Hippocampal formation (tissue), 2 donors: ENCODE measurements around the gene INSR.
A peak's percentile ranks its signal among the peaks of the same experiment; 100 is the strongest.

Source experiments
- DNase-seq, 2 donors: peaks; one replicate each; lab custom pipeline; 2025; lab: John Stamatoyannopoulos, UW

INSR gene

DNA sequence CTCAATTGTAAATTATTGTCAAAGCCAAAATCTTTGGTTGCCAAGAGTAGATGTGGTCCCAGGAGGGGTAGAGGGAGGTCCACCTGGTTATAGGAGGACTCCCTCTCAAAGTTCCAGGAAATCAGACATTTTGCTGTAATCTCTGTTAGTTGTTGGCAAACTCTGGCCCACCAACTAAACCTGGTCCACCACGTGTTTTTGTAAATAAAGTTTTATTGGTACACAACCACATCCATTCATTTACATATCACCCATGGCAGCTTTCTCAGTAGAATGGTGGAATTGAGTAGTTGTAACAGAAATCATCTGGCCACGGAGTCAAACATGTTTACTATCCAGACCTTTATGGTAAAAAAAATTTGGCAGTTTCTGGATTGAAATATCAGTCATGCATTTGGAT, 154.1 kb downstream of the INSR start:
- DNase-seq: no peak

DNA sequence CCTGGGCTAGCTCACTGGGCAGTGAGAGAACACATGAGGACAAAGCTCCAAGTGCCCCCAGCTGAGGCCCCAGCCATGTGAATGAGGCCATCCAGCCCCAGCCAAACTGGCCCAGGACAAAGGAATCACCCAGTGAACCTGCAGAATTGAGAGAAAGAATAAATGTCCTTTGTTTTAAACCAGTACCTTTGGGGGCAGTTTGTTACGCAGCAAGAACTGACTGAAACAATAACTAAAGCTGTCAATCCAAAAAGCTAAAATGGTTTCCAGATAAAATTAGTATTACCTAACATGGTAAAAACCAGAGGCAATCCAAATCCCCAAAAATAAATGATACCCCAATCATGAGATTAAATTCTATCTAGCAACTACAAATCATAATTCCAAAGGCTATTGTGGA, 155.1 kb downstream of the INSR start:
- no peak for DNase-seq

DNA sequence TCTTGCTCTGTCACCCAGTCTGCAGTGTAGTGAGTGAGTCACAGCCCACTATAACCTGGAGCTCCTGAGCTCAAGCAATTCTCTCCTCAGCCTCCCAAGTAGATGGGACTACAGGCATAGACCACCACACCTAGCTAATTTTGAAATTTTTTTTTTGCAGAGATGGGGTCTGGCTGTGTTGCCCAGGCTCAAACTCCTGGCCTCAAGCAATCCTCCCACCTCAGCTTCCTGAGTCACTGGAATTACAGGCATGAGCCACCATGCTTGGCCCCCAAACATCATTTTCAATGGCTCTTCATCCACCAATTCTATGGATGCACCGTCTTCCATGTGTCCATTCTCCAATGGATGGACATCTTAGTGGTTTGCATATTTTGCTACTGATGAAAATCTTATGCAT, 155.8 kb downstream of the INSR start:
- no peak for DNase-seq

GRCh38 chr19:7137120-7137519, 157.1 kb downstream of the INSR start:
- no peak for DNase-seq

DNA sequence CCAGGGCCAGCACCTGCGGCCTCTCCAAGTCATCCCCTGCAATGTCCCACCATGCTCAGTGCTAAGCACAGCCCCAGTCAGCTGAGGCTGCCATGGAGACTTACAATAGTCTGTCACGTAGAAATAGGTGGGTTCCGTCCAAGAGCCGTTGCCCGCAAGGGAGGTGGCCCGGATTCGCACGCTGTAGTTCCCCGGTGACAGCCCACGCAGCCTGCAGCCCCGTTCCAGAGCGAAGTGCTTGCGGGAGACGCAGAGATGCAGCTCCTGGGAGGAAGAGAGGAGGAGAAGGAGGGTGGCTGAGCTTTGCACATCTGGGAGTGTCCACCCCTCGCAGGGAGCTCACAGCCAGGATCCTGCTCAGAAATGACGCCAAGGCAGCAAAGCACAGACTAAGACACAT, 162.2 kb downstream of the INSR start:
- DNase-seq: no peak

GRCh38 chr19:7130043-7130442, 164.2 kb downstream of the INSR start:
- no peak for DNase-seq

DNA sequence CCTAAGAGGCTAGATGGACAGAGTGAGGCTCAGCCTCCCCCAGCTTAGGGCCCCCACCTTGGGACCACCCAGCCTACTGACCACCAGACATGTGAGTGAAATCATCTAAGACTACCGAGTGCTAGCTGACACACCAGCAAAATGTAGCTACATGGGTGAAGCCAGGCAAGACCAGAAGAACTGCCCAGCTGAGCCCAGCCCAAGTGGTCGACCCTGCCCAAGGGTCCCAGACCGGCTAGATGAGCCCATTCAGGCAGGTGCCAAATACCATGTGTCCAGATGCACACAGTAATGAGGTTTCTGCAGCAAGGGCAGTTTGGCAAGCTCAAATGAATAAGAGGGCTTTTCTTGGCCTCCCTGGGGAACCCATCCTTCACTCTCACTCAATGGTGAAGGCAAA, 168.1 kb downstream of the INSR start:
- DNase-seq: no peak

GRCh38 chr19:7125221-7125620, 169.0 kb downstream of the INSR start:
- DNase-seq: no peak

DNA sequence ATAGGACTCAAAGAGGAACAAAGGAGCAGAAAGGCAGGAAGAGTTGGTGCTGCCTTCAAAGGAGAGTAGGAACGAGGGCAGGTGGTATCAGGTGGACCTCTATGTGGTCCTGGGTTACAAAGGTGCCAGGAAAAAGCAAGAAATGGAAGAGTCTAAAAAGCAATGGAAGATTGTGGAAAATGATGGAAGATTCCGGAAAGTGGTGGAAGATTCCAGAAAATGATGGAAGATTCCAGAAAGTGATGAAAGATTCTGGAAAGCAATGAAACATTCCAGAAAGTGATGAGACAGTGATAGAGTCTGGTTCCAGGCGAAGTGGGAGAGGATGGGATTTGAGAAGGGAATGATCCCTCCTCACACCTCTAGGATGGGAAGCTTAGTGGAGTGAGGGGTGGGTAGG, 169.4 kb downstream of the INSR start:
- DNase-seq: no peak

DNA sequence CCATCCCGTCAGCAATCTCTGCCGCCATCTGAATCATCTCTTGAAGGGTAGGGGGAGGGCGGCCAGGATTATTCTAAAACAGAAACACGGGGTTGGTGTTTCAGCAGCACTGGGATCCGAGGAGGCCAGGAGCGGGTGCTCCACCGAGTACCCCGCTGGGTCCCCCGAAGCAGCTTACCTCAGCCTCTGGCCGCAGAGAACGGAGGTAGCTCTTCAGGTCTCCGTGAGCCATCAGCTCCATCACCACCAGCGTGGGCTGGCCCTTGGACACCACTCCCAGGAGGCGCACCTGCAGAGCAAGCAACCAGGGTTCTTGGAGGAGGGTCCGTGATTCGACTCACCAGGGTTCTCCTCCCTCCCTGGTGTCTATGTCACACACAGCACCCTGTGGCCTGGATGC, 171.5 kb downstream of the INSR start:
- DNase-seq: no peak

GRCh38 chr19:7120499-7120898, 173.7 kb downstream of the INSR start:
- DNase-seq: no peak

GRCh38 chr19:7119582-7119981, 174.6 kb downstream of the INSR start:
- no peak for DNase-seq

- DNase-seq: no peak
Observed at GRCh38 chr19:7117248-7117647, 177.0 kb downstream of the INSR start.

- DNase-seq: peak; percentile 72 to 86
Observed at GRCh38 chr19:7115721-7116120, 178.5 kb downstream of the INSR start.

- no peak for DNase-seq
Observed at GRCh38 chr19:7113233-7113632, 181.0 kb downstream of the INSR start.

GRCh38 chr19:7112675-7113074, 181.5 kb downstream of the INSR start:
- DNase-seq: no peak

GRCh38 chr19:7109678-7110289, 184.4 kb downstream of the INSR start:
- no peak for DNase-seq

GRCh38 chr19:7106711-7107657, 187.2 kb downstream of the INSR start:
- DNase-seq: no peak

- DNase-seq: peak in 1 of 2 donors; percentile 14
Observed at GRCh38 chr19:7104747-7105447, 189.3 kb downstream of the INSR start.

DNA sequence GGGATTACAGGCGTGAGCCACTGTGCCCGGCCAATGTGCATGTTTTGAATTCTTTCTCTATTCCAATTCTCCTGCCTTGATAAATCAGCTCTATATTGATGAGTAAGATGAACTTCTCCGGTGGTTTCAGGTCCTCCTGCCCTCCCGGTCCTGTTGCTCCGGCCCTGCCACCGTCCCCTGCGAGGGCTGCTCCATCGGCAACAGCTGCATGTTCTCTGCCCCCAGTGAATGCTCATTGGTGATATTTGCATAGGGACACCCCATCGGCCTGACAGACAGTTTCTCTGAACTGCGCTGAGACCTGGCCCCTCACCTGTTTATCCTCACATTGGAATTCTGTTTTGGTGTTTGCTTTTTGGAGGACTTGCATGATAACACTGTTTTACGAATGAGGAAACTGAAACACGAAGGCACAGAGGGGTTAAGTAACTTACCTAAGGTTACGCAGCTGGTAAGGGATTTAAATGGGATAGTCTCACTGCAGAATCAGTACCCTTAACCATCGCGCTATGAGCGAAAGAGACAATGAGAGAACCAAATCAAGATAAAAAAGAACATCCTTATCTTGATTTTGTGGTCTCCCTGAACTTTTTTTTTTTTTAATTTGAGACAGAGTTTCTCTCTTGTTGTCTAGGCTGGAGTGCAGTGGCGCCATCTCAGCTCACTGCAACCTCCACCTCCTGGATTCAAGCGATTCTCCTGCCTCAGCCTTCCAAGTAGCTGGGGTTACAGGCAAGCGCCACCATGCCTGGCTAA, 192.5 kb downstream of the INSR start:
- DNase-seq: no peak

- DNase-seq: no peak
Observed at GRCh38 chr19:7099597-7099921, 194.7 kb downstream of the INSR start.
